NCI-H748 treated with DMSO at 0.1 percent for 48 hours (cell line): ENCODE data around the gene RAB8B.
"Not testable (repeated sequence)": the region's sequence is repeated elsewhere in the genome, so short reads cannot be mapped to it uniquely, and the experiment has no call there.

ENCODE experiments used
- DNase-seq: peaks from one replicate; lab custom pipeline; 2025; lab: John Stamatoyannopoulos, UW

Gene RAB8B

DNA sequence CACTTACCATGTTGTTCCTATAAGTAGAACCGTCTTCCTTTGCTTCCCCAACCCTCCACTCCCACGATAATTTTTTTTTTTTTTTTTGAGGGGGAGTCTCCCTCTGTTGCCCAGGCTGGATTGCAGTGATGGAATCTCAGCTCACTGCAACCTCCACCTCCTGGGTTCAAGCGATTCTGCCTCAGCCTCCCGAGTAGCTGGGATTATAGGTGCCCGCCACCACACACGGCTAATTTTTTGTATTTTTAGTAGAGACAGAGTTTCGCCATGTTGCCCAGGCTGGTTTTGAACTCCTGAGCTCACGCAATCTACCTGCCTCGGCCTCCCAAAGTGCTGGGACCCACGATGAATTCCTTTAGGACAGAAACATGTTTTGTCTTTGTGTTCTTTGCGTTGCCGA, 19.4 kb downstream of the RAB8B start:
- DNase-seq: not testable (repeated sequence)

DNA sequence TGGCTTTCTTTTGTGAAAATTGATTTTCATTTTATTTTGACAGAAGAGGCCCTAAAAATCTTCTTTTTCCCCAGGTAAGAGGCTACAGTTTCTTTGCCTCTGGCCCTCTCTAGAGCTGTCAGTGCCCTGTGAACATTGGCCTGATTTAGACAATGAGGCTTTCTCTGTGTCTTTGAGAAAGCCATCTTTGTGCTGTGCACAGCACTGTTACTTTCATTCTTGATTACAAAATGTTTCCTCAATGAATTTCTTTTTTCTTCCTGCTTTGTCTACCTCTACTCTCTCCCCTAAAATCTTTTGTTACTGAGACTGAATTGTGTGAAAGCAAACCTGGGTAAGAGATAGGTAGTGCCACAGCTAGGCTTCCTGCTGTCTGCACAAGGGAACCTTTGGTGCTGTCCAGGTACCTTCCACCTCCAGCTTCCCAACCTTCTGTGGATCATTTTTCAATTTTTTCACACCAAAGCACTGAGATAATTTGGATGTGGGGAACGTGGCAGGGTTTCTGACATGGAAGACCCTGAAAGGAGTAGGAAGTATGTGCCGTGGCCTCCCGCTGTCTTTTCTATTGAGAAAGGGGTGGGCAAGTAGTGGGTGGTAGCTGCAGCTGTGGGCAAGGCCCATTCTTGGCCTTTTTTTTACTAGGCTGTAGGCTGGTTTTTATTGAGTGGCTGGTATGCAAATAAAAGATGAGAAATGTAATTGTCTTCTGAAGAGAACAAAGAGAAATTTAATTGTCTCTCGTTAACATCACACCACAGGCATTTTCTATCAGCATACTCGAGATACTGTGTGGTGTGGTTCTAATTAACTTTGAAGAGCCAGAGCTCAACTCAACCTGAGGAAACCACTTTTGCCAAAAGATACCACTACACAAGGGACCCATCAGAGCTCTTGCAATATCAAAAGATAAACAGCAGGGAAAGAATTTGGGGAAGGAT, 21.0 kb downstream of the RAB8B start:
- DNase-seq: no peak

DNA sequence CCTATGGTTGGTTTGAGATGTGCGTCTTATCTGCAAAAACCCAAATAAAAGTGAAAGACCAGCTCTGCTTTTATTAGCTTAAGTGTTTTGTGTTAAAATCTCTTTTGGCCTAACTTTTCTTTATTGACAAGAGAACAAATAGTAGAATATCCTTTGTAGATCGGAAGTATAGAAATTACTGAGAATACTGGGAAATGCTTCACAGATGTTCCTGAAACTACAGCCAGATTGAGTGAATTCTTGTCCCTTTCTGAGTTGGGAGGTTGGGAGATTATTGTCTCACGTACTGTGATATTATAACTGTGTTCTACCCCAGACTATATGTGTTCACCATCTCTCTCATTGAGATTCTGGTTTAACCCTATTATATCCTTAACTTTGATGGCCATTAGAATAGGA, 21.7 kb downstream of the RAB8B start:
- no peak for DNase-seq

DNA sequence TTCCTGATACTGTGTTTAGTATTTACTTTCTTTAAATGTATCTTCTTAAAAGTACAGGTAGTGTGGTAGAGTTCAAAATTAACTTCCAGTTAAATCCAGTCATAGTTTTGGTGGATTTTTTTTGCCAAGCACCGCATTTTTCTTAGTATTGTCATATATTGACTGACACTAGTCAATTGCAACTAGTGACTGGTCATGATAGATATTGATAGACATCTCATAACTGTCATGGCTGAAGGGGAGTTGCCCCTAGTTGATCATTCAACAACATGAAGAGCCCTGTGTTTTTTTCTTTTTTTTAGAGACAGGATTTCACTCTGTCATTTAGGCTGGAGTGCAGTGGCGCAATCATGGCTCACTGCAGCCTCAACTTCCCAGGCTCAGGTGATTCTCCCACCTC, 22.1 kb downstream of the RAB8B start:
- no peak for DNase-seq

DNA sequence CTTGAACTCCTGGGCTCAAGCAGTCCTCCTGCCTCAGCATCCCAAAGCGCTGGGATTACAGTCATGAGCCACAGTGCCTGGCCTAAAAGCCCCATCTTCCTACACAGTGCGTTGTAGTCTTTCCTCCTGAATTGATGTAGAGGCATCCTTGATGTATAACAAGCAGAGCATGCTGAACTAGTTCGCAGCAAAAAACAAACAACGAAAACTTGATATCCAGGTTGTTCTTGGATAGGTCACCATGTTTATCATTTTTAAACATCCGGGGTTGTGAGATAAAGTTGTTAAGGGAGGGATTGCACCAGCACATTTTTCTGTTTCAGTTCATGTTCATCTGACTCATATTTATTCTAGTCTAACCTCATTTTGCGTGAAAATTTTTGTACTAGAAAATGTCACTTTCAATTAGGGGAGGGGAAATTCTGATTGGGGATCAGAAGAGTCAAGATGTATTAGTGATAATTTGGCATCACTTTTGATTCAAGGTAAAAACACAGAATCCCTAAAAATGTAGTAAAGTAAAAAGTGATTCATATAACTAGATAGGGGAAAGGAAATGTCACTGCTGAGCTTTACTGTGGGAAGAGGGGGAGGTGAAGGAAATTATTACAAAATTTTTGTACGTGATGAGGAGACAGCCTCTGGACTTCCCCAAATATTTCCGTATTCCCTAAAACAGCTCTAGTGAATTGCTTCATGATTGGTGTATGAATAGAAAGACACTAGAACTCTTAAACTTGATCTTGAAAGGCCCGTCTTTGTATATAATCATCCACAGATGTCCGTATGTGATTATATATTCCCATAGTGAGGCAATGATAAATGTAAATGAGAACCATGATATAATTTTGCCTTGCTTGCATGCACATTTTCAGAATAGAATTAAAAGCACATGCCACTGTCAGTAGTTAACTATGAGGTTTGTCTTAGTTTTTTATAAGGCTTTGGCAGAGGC, 22.9 kb downstream of the RAB8B start:
- no peak for DNase-seq

DNA sequence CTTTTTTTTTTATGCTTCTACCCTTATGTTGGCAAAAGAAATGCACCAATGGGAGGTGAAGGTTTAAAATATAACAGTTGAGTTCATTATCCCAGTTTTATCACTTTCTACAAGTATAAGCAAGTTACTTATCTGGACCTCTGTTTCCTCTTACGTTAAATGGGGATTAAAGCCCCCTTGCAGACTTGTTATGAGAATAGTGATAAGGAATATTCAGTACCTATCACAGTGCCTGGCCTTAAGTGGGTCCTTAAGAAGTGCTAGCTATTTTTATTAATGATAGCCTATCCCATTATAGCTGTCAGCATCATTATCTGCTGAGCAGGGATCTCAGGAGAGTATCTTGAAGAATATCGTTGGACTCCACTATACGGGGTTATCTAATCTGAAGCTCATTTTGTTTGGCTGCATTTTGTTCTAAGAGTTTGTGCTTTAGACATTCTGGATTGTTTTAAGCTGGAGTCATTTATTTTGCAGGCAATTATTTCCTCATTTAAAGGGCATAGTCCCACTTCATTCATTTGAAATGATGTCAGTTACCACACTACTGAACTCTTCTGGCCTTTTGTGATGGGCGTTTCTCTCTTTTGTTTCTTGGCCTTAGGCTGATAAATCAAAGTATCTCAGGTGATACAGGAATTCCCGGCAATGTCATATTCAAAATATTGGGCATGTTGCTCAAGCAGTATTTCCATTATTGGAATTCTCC, 28.8 kb downstream of the RAB8B start:
- DNase-seq: no peak

DNA sequence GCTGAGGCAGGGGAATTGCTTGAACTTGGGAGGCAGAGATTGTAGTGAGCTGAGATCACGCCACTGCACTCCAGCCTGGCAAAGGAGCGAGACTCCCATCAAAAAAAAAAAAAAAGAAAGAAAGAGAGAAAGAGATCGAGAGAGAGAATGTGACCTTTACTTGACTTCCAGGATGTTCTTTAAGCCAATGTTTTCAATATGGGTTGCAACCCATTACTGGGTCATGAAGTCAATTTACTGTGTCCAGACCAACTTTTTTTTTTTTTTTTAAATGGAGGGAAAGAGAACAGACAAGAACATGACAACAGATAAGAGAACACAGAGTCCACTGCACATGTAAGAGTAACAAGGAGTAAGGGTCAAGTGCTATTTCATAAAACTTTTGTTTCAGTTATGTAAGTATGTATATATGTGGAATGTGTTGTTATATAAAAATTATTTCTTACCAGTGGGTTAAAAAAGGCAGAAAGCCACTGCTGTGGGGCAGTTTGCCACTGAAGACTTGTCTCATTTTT, 29.8 kb downstream of the RAB8B start:
- DNase-seq: no peak

DNA sequence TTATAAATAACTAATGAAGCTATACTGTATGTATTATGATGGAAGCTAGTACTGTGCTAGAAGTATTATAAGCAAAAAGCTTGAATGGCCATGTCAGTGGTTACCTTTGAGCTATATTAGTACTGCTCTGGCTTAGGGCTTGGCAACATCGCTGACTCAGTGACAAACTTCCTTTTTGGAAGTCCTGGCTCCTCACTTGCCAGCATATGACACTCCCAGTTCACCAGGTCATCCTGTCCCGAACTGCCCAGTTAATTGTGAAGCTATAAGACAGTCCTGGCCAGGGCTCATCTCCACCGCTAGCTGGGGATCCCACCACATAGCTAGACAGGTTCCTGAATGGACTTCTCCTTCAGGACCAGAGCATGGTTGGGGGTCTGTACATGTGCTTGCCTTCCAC, 31.9 kb downstream of the RAB8B start:
- no peak for DNase-seq

DNA sequence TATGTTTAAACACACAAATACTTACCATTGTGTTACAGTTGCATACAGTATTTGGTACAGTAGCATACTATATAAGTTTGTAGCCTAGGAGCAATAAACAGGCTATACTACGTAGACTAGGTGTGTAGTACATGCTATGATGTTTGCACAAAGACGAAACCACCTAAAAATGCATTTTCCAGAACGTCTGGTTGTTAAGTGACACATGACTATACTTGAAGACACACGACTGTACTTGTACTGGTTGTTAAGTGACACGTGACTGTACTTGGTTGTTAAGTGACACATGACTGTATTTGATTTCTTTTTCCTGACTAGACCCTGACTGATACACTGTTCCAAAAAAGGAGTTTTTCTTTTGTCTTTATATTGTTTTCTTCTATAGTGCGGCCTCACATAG, 34.1 kb downstream of the RAB8B start:
- no peak for DNase-seq

DNA sequence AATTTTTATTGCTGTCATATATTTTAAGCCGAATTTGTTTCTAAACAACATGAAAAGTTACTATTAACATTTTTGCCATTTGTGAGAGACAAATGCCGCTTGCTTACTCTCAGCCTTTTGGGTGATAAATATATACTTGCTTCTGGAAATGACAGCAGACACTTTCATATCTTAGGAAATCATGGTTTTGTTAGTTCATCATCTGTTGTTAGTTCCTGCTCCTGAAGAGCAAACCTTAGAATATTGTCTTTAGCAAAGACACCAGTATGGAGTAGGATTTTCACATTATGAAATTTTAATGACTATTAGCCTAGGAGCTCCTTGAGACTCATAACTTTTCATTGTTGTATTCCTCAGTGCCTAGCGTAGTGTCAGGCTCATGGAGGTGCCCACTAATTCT, 36.0 kb downstream of the RAB8B start:
- no peak for DNase-seq

DNA sequence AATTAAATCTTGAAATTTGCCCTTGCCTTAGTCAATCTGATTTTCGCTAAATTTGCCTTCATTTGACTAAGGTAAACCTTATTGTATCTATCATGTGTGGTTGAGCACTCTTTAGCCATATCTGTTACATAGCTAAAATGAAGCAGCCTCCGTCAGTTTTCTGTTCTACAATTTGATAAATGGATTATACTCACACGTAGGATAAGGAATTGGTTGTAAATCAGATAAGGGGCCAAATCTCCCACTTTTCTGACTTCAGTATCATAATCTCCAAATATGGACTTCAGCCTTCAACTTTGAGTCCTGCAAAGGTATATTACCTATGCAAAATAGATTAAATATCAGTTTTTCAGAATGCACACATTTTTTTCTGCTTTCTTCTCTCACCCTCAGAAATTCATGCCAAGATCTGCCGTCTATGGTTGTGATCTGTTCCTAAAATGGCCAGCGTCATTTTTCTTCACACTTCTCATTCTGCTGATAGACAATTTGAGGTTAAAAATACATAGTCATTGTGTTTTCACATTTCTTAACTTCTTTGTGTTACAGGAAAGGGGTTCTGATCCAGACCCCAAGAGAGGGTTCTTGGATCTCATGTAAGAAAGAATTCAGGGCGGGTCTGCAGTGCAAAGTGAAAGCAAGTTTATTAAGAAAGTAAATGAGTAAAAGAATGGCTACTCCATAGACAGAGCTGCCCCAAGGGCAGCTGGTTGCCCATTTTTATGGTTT, 36.9 kb downstream of the RAB8B start:
- DNase-seq: no peak

DNA sequence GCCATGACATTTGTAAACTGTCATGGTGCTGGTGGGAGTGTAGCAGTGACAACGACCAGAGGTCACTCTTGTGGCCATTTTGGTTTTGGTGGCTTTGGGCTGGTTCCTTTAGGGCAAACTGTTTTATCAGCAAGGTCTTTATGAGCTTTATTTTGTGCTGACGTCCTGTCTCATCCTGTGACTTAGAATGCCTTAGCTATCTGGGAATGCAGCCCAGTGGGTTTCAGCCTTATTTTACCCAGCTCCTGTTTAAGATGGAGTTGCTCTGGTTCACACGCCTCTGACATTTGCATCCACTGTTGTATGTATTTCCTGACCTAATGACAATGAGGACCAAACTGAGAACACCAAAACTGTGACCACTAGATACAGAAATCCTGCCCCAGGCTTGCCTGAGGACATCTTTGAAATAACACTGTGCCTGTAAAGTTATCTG, 37.6 kb downstream of the RAB8B start:
- DNase-seq: no peak

DNA sequence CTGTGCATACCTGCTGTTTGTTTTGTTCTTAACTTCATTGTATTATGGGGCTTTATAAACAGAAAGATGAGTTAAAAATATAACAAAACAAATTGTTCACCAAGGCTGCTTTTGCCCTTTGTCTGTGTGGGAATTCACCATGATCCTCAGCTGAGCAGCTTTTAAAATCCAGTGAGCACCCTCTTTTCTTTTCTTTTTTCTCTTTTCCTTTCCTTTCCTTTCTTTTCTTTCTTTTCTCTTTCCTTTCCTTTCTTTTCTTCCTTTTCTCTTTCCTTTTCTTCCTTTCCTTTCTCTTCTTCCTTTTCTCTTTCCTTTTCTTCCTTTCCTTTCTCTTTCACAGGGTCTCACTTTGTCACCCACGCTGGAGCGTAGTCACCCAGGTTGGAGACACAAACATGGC, 38.3 kb downstream of the RAB8B start:
- DNase-seq: no peak

DNA sequence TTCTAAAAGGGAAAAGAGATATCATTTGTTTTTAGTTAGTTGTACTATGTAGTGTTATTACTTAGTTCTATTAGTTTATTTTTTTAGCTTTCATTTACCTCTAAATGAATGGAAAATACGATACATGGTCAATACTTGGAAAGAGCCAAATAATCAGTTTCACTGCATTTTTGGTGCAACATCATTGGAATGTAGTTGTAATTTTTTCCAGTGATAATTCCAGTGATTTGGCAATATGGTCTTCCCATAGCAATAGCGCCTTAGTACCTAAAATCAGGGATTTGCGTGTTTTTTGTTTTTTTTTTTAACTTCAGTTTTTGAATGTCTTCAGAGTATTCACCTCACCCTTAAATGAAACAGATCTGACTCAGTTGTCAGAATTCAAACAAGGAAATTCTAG, 41.8 kb downstream of the RAB8B start:
- no peak for DNase-seq

DNA sequence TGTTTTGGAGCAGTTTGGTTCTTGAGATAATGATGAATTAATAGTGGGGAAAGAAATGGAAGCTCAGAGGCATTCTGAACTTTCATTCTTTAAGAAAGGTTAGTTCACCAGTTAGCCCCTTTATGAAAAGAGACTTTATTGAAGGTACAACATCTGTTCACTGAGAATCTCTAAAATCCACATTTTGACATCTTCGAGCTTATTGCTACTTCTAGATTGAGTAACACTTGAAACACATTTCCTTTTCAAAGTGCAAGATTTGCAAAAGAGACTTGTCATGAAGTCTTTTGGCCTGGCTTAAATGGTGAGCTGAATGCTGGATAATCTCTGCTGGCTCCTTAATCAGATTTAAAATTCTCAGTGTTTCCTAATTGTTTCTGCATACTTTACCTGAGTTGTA, 42.3 kb downstream of the RAB8B start:
- DNase-seq: no peak

DNA sequence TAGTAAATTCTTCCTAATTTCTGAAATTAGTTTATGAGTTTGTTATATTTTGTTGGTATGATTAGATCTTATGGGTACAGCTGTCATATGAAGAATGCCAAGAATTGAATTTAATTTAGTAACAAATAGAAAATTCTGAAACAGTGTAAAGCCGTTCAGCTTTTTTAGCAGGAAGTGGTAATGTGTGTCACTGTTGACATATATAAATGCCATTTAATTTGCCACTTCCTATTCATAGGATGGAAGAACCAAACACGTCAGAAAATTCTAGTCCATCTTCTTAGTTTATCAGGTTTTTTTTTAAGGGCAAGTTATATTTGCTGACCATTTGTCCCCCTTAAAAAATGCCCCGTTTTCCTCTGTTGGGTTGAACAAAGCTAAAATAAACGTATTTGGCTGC, 43.0 kb downstream of the RAB8B start:
- no peak for DNase-seq

DNA sequence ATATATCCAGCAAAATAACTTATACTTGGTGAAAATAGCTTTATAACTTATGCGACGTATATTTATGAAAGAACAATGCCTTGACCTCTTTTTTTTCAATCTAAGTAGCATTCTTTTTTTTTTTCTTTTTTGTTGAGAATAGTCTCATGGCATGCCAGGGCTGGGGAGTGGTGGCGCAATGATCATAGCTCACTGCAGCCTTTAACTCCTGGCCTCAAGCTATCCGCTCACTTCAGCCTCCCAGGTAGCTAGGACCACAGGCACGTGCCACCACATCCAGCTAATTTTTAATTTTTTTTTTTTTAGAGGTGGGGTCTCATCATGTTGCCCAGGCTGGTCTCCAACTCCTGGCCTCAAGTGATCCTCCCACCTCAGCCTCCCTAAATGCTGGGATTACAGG, 43.5 kb downstream of the RAB8B start:
- no peak for DNase-seq

DNA sequence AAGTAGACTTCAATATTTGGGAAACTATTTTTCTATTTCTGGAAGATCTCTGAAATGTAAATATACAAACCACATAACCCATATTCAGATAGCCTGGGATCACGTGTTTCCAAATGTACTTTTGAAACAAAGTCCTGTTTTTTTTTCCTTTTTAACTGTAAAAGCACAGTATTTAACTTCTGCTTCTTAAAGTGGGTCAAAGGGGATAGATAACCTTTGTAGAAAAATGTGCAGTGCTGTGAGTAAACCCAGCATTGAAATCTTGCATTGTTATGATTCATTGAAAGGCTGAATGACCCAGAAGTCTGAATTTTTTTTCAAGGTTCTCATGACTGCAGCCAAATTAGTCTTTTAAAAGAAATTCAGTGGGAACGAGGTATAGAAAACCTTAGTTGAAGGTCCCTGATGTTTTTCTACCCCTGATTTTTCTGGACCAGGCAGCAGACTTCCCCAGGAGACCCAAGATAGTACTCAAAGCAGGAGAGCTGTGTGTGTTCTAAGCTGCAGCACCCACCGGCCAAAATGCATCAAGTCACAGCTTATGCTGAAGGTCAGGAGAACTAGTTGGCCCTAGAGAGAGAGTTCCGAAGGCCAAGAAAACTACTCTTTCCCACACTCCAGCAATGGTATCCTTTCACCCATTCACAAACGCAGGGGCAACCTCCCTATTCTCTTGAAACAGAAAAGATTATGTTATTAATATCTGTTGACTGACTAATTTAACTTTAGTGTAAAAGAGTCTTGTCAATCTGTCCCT, 44.4 kb downstream of the RAB8B start:
- no peak for DNase-seq

DNA sequence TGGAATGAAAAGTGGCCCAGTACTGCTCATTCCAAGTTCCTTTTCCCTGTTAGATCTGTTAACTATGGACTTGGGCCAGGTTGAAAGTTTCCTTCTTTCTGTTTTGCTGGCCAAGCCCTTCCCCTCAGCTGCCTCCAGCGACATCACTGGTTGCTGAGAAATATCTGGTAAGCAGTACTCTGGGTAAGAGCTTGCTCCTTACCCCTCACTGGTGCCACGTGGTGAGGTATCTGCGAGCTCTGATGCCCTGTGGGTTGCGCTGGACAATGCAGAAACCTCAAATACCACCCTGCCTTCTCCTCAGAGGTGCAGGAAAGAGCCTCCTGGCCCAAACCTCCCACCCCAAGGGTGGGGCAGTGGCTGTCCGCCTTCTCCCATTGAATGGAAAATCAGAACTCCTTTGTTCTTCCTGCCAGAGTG, 45.1 kb downstream of the RAB8B start:
- DNase-seq: no peak

DNA sequence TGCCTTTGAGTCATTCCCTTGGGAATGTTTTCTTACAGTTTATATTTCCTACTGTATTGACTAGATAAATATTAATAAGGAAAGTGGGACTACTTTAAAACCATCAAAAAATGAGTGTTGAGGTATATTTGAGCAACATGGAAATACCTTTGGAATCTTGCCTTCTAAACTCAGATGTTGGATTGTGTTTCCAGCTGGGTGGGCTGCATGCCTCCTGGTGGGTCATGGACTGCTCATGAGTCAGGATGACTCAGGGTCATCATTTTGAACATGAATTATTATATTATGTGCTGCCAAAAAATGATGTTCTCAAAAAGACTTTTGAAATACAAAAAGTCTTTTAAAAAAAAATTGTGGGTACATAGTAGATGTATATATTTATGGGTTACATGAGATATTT, 46.9 kb downstream of the RAB8B start:
- DNase-seq: no peak

DNA sequence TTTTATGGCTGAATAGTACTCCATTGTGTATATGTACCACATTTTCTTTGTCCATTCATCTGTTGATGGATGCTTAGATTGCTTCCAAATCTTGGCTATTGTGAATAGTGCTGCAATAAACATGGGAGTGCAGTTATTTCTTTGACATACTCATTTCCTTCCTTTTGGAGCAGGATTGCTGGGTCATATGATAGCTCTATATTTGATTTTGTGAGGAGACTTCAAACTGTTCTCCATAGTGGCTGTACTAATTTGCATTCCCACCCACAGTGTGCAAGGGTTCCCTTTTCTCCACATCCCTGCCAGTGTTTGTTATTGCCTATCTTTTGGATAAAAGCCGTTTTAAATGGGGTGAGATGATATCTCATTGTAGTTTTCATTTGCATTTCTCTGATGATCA, 47.7 kb downstream of the RAB8B start:
- not testable (repeated sequence) for DNase-seq
